B cell (primary cell): ENCODE measurements around the gene SPSB1. TPM values are rescaled to one million over a fixed set of nuclear protein-coding genes. Genes with fewer than 3 reads are reported as not detected.

ENCODE experiments used
- ATAC-seq: fragments of 200-7000 bp; cut with Tn5 transposase; one replicate; pipeline ENCODE4 v1.10.0; 2021; ENCODE audit warnings: low read depth, mild to moderate bottlenecking, moderate number of reproducible peaks, moderate library complexity
- CTCF ChIA-PET: fragments of 350-600 bp; sonication (Branson Sonifier 250); formaldehyde crosslinking; loops from one replicate; lab custom pipeline; 2021; ENCODE audit warnings: antibody characterized with exemption, inconsistent platforms; lab: Charles Lee
- POLR2A ChIA-PET: fragments of 350-600 bp; sonication (Branson Sonifier 250); formaldehyde crosslinking; loops from one replicate; lab custom pipeline; 2021; ENCODE audit warnings: antibody characterized with exemption; lab: Charles Lee
- DNase-seq: peaks from one replicate; pipeline ENCODE4 v3.0.0; 2013
- H2AFZ ChIP-seq: 2 replicates; pipeline ENCODE4 v1.6.1; 2012; ENCODE audit warnings: mild to moderate bottlenecking, low read depth, low read length; ENCODE audit not compliant: insufficient read depth, poor library complexity, severe bottlenecking
- H3K27ac ChIP-seq, 2 donors: 1 replicate in 1 of 2; 2 replicates in 1 of 2; pipeline ENCODE4 v1.5.1; 2012 to 2013; ENCODE audit warnings: low read length in 2 of 2, mild to moderate bottlenecking in 2 of 2, moderate library complexity in 1 of 2
- H3K27me3 ChIP-seq, 4 experiments: fragments of 200-600 bp in 1 of 4; sonication (generic) in 1 of 4; replicated peaks in 1 of 4; 1 replicate in 2 of 4; 2 replicates in 2 of 4; pipeline versions ENCODE4 v1.6.1 to v1.7.0; 2013 to 2016; ENCODE audit warnings: low read length in 3 of 4, mild to moderate bottlenecking in 2 of 4, mixed read lengths in 1 of 4, moderate library complexity in 1 of 4; ENCODE audit not compliant: insufficient read depth in 4 of 4, control insufficient read depth in 3 of 4; ENCODE audit errors: control extremely low read depth in 1 of 4
- H3K36me3 ChIP-seq, 2 experiments: replicated peaks in 1 of 2; 1 replicate in 1 of 2; 2 replicates in 1 of 2; pipeline versions ENCODE4 v1.6.1 to v1.7.1; 2013; ENCODE audit warnings: low read length in 1 of 2; ENCODE audit not compliant: insufficient read depth in 2 of 2, control insufficient read depth in 1 of 2; ENCODE audit errors: control extremely low read depth in 1 of 2, extremely low read depth in 1 of 2
- H3K4me1 ChIP-seq, 2 donors: fragments of 200-600 bp in 1 of 2; sonication (generic) in 1 of 2; 1 replicate in 1 of 2; 2 replicates in 1 of 2; pipeline versions ENCODE4 v1.5.1 to v1.6.1; 2013 to 2017; ENCODE audit warnings: low read length in 2 of 2; ENCODE audit not compliant: control insufficient read depth in 2 of 2, insufficient read depth in 2 of 2
- H3K4me2 ChIP-seq: replicated peaks from 2 replicates; pipeline ENCODE3; 2012; ENCODE audit warnings: mild to moderate bottlenecking, low read depth, low read length; ENCODE audit not compliant: poor library complexity, severe bottlenecking
- H3K4me3 ChIP-seq, 5 experiments: fragments of 200-600 bp in 1 of 5; sonication (generic) in 1 of 5; 1 replicate in 3 of 5; 2 replicates in 2 of 5; pipeline versions ENCODE4 v1.5.1 to v1.7.0; 2011 to 2016; ENCODE audit warnings: low read length in 4 of 5, mild to moderate bottlenecking in 4 of 5, low read depth in 2 of 5, control low read depth in 1 of 5, moderate library complexity in 1 of 5; ENCODE audit not compliant: insufficient read depth in 1 of 5; ENCODE audit errors: control extremely low read depth in 1 of 5, extremely low read depth in 1 of 5
- H3K79me2 ChIP-seq: fragments of 200-600 bp; sonication (generic); one replicate; pipeline ENCODE4 v1.6.0; 2016; ENCODE audit warnings: low read length; ENCODE audit not compliant: control insufficient read depth, insufficient read depth
- H3K9ac ChIP-seq: fragments of 200-600 bp; sonication (generic); 2 replicates; pipeline ENCODE4 v1.6.1; 2017; ENCODE audit warnings: mild to moderate bottlenecking, low read length, moderate library complexity
- H3K9me3 ChIP-seq, 3 donors: one replicate each; pipeline versions ENCODE4 v1.6.1 to v1.7.1; 2013; ENCODE audit warnings: low read length in 2 of 3; ENCODE audit not compliant: control insufficient read depth in 2 of 3, insufficient read depth in 1 of 3; ENCODE audit errors: control extremely low read depth in 1 of 3
- H4K20me1 ChIP-seq: 2 replicates; pipeline ENCODE4 v1.6.0; 2012; ENCODE audit warnings: mild to moderate bottlenecking, low read length; ENCODE audit not compliant: insufficient read depth, control insufficient read depth, poor library complexity, severe bottlenecking
- H3K27ac Mint-ChIP-seq: one replicate; pipeline ENCODE4 v1.8.0; 2021; ENCODE audit warnings: mixed read lengths
- H3K27me3 Mint-ChIP-seq: one replicate; pipeline ENCODE4 v1.8.0; 2021; ENCODE audit warnings: mixed read lengths
- H3K4me1 Mint-ChIP-seq: one replicate; pipeline ENCODE4 v1.8.0; 2021; ENCODE audit warnings: mixed read lengths
- H3K4me3 Mint-ChIP-seq: one replicate; pipeline ENCODE4 v1.8.0; 2021; ENCODE audit warnings: mixed read lengths
- H3K9me3 Mint-ChIP-seq: one replicate; pipeline ENCODE4 v1.8.0; 2022; ENCODE audit warnings: mixed read lengths; ENCODE audit not compliant: insufficient read depth
- CTCF ChIP-seq: fragments of 200-600 bp; IDR thresholded peaks from one replicate; pipeline ENCODE4 v1.8.0; 2022; ENCODE audit warnings: antibody characterized with exemption, mild to moderate bottlenecking
- EZH2 ChIP-seq: IDR thresholded peaks from 2 replicates; pipeline ENCODE4 v1.6.1; 2012; ENCODE audit warnings: borderline replicate concordance, low read depth, mild to moderate bottlenecking, moderate library complexity, low read length; ENCODE audit not compliant: insufficient read depth, poor library complexity, severe bottlenecking
- WGBS: methylation state at CpG from one replicate; pipeline ENCODE4 v1.1.5; 2013; ENCODE audit warnings: missing lambda C conversion rate; ENCODE audit not compliant: insufficient coverage; 5-methylcytosine and 5-hydroxymethylcytosine counted together
- intact Hi-C: fragments of 100-400 bp; cut with micrococcal nuclease; formaldehyde crosslinking; loops from one replicate; pipeline ENCODE4 v1.10.0; 2022
- polyA plus RNA-seq: library from polyadenylated mRNA; depleted of rRNA; stranded (reverse); fragments of >200 nt; gene quantifications from 2 replicates; pipeline ENCODE4 v1.2.3, GENCODE V29; 2012
- total RNA-seq, 2 donors: library from RNA; stranded (reverse); fragments of 120-200 nt in 1 of 2; gene quantifications; 1 replicate in 1 of 2; 2 replicates in 1 of 2; pipeline versions ENCODE4 v1.2.3 to v1.2.4, GENCODE V29; 2013 to 2022

Gene SPSB1
- total and polyA plus RNA-seq, 2 donors (not counting 1 experiment from before 2014, with no cell fraction given), result 1.7 to 9.4 TPM

- H3K4me3 Mint-ChIP-seq, result no peak overlapping the region
- H3K4me1 Mint-ChIP-seq, result peaks cover 16% of the 10 kb centered on the region
- H3K9me3 Mint-ChIP-seq, result no peaks in the 10 kb centered on the region
- peak; percentile 39 for ATAC-seq
- no peak for DNase-seq
- Histone ChIP-seq H3K79me2 (no peaks in the 10 kb centered on the region), H3K9me3 (peaks cover 0 to 13% (median 0%) of the 10 kb centered on the region in 3 donors), H2AFZ (peak overlapping the region; percentile 47), H3K27ac (no peak overlapping the region), H3K36me3 (no peaks in the 10 kb centered on the region), H3K4me1 (peaks cover 10 to 28% of the 10 kb centered on the region in 2 donors), H3K4me3 (no peak overlapping the region), H3K27me3 (no peaks in the 10 kb centered on the region), H4K20me1 (no peaks in the 10 kb centered on the region), H3K9ac (no peak overlapping the region), H3K4me2 (peak overlapping the region; percentile 32)
- ChIA-PET POLR2A (interaction anchor here (0.7 to 1.2 kb wide), 2 partner anchors 13 to 22 kb away, joined by 3 to 5 read pairs; no protein-coding TSS in a partner anchor), CTCF (interaction anchor here (1.0 to 3.1 kb wide), 6 partner anchors 26 to 288 kb away, joined by 3 to 14 read pairs (median 4); no protein-coding TSS in a partner anchor)
- TF ChIP-seq EZH2, result no peak
- TF ChIP-seq CTCF, result no peak
- H3K27ac Mint-ChIP-seq, result peak overlapping the region; percentile 10
- H3K27me3 Mint-ChIP-seq, result no peaks in the 10 kb centered on the region
- 39% methylated on average over 21 of the region's 21 CpGs for WGBS
- intact Hi-C loops, result no loop called here
Measured at GRCh38 chr1:9399510-9400424, 107.1 kb downstream of the SPSB1 start.
